Measurements from ENCODE around the gene TM4SF18.

Gene TM4SF18

DNA sequence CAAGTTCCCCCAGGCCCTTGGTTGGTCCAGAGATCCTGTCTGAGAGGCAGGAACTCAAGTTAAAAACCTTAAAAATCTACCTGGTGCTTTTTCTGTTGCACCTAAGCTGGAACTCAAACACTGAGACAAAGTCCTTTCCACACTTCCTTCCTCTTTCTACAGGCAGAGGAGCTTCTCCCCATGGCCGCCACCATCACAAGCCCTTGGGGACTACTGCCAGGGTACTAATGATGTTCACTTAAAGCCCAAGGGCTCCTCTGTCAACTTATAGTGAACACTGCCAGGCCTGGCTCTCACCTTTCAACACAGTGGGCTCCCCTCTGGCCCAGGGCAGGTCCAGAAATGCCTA, 26.0 kb downstream of the TM4SF18 start:
- WGBS, 2 experiments (ENCODE audit: insufficient coverage in 2 of 2) = 83 to 88% methylated on average over 1 of the region's 1 CpG
- Histone ChIP-seq H3K9me3 (ENCODE audit: control insufficient read depth, low read length) (peaks cover 5% of the 10 kb centered on the region), H3K4me1 (ENCODE audit: control insufficient read depth, insufficient read depth, low read length, poor library complexity, severe bottlenecking) (peaks cover 3% of the 10 kb centered on the region), H3K27ac (ENCODE audit: low read depth, low read length, severe bottlenecking) (no peak overlapping the region), H3K36me3 (ENCODE audit: control insufficient read depth, insufficient read depth, low read length) (no peaks in the 10 kb centered on the region), H3K4me3 (ENCODE audit: extremely low read depth, insufficient read depth, low read length, poor library complexity, severe bottlenecking) (no peak overlapping the region)

DNA sequence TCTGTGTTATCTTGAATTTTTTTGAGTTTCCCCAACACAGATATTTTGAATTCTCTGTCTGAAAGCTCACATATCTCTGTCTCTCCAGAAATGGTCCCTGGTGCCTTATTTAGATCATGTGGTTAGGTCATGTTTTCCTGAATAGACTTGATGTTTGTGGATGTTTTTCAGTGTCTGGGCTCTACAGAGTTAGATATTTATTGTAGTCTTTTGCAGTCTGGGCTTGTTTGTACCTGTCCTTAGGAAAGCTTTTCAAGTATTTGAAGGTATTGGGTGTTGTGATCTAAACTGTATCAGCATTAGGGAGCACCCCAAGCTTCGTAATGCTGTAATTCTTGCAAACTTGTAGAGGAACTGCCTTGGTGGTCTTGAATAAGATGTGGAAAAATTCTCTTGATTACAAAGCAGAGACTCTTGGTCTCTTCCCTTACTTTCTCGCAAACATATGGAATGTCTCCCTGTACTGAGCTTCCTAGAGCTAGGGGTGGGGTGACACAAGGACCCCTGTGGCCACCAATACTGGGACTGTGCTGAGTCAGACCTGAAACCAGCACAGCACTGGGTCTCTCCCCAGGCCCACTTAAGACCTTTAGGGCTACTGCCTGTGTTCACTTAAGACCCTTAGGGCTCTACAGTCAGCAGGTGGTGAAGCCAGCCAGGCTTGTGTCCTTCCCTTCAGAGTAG, 26.5 kb downstream of the TM4SF18 start:
- Histone ChIP-seq H3K4me3 (ENCODE audit: extremely low read depth, insufficient read depth, low read length, poor library complexity, severe bottlenecking) (no peak overlapping the region), H3K4me1 (ENCODE audit: control insufficient read depth, insufficient read depth, low read length, poor library complexity, severe bottlenecking) (peaks cover 3% of the 10 kb centered on the region), H3K36me3 (ENCODE audit: control insufficient read depth, insufficient read depth, low read length) (no peaks in the 10 kb centered on the region), H3K9me3 (ENCODE audit: control insufficient read depth, low read length) (peaks cover 5% of the 10 kb centered on the region), H3K27ac (ENCODE audit: low read depth, low read length, severe bottlenecking) (no peak overlapping the region)
- 100% methylated on average over 1 of the region's 2 CpGs; no CpG with 5 or more reads in 1 of the 2 experiments for WGBS, 2 experiments (ENCODE audit: insufficient coverage in 2 of 2)

DNA sequence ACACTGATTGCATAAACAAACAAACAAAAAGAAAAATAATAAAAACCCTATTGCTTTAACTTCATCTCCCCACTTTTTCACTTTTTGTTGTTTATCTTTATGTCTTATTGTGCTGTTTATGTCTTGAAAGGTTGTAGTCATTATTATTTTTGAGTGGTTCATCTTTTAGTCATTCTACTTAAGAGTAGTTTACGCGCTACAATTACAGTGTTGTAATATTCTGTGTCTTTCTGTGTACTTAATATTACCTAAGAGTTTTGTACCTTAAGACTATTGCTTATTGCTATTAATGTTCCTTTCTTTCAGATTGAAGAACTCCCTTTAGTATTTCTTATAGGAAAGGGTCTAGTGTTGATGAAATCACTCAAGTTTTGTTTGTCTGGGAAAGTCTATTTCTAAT, 28.1 kb downstream of the TM4SF18 start:
- Histone ChIP-seq H3K36me3 (ENCODE audit: control insufficient read depth, insufficient read depth, low read length) (no peaks in the 10 kb centered on the region), H3K9me3 (ENCODE audit: control insufficient read depth, low read length) (peaks cover 5% of the 10 kb centered on the region), H3K4me1 (ENCODE audit: control insufficient read depth, insufficient read depth, low read length, poor library complexity, severe bottlenecking) (peaks cover 7% of the 10 kb centered on the region), H3K4me3 (ENCODE audit: extremely low read depth, insufficient read depth, low read length, poor library complexity, severe bottlenecking) (no peak overlapping the region), H3K27ac (ENCODE audit: low read depth, low read length, severe bottlenecking) (no peak overlapping the region)
- WGBS, 2 experiments (ENCODE audit: insufficient coverage in 2 of 2) = no CpG with 5 or more reads among the region's 2 CpGs

DNA sequence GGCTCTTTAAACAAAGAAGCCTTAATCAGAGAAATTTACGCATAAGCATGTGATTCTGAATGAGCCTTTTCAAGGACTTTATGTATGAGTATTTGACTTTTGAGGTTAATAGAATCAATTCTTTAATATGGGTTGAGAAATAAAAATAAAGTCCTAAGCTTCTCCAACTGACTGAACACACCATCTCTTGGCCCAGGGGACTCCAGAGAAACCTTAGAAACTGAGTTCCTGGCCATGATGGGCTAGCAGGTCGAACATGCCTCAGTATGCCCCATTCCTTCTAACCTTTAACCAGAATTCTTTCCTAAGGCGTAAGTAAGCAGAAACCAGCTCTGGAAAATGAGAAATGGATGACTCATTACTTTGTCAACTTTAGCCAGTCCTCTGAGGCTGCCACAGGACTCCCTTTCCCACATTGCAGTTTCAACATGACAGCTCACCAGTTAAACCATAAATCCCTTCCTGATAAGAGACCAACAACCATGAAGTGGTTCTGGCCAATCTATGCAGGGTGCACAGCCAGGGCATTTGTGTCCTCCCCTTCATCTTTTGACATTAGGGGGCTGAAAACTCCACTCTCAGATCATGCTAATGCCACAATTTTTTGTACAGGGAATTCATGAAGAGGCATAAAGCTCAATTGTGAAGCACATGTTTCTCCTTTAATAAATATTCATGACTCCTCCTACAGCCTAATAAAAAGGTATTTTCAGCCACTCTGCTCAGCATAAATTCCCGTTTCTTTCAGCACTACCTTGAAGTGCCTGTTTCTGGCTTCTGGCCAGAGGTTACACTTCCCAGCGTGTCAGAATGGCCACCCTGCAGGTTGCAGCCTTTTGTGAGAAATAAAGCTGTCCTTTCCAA, 33.3 kb downstream of the TM4SF18 start:
- no peak overlapping the region for H3K4me3 ChIP-seq (ENCODE audit: extremely low read depth, insufficient read depth, low read length, poor library complexity, severe bottlenecking)
- whole genome bisulfite sequencing, 2 experiments (ENCODE audit: insufficient coverage in 2 of 2) = 38 to 77% methylated on average over 1 to 5 of the region's 5 CpGs
- peaks cover 6% of the 10 kb centered on the region for H3K9me3 ChIP-seq (ENCODE audit: control insufficient read depth, low read length)
- no peaks in the 10 kb centered on the region for H3K36me3 ChIP-seq (ENCODE audit: control insufficient read depth, insufficient read depth, low read length)
- H3K4me1 ChIP-seq (ENCODE audit: control insufficient read depth, insufficient read depth, low read length, poor library complexity, severe bottlenecking) = peaks cover 18% of the 10 kb centered on the region
- H3K27ac ChIP-seq (ENCODE audit: low read depth, low read length, severe bottlenecking) = peak overlapping the region; percentile 91

DNA sequence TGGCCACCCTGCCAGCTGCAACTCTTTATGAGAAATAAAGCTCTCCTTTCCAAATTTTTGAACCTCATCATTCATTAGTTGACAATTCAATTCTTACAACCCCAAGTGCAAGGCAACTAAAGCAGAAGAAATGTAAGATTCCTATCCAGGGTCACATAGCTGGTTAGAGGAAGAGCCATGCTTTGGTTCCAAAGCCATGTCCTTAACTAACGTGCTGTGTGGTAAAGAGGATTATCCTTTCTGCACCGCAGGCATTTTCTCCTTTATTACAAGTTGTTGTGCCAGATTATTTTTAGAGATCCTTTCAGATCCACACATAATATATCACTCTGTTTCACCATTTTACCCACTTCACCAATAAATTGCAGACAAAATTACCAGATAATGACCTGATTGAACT, 36.5 kb downstream of the TM4SF18 start:
- 93% methylated on average over 2 of the region's 2 CpGs; no CpG with 5 or more reads in 1 of the 2 experiments for WGBS, 2 experiments (ENCODE audit: insufficient coverage in 2 of 2)
- Histone ChIP-seq H3K4me3 (ENCODE audit: extremely low read depth, insufficient read depth, low read length, poor library complexity, severe bottlenecking) (no peak overlapping the region), H3K36me3 (ENCODE audit: control insufficient read depth, insufficient read depth, low read length) (no peaks in the 10 kb centered on the region), H3K27ac (ENCODE audit: low read depth, low read length, severe bottlenecking) (no peak overlapping the region), H3K4me1 (ENCODE audit: control insufficient read depth, insufficient read depth, low read length, poor library complexity, severe bottlenecking) (peaks cover 18% of the 10 kb centered on the region), H3K9me3 (ENCODE audit: control insufficient read depth, low read length) (peaks cover 12% of the 10 kb centered on the region)

DNA sequence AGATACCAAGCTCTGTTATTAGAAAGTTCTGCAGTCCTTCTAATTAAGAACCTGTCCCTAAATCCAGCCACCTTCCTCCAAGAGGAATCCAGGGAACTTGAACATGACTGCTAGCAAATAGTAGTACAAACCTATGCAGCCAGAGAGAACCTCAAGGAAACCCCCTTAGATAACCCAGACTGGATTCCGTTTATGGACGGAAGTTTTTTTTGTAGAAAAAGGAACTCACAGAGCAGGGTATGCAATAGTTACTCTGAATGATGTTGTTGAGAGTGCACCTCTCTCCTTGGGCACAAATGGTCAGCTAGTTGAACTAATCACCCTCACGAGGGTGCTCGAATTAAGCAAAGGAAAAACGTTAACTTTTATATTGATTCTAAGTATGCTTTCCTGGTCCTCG, 40.8 kb downstream of the TM4SF18 start:
- H3K4me1 ChIP-seq (ENCODE audit: control insufficient read depth, insufficient read depth, low read length, poor library complexity, severe bottlenecking) = no peaks in the 10 kb centered on the region
- no peak overlapping the region for H3K27ac ChIP-seq (ENCODE audit: low read depth, low read length, severe bottlenecking)
- peaks cover 12% of the 10 kb centered on the region for H3K9me3 ChIP-seq (ENCODE audit: control insufficient read depth, low read length)
- H3K36me3 ChIP-seq (ENCODE audit: control insufficient read depth, insufficient read depth, low read length) = no peaks in the 10 kb centered on the region
- no peak overlapping the region for H3K4me3 ChIP-seq (ENCODE audit: extremely low read depth, insufficient read depth, low read length, poor library complexity, severe bottlenecking)
- 88 to 100% methylated on average over 3 to 4 of the region's 6 CpGs for WGBS, 2 experiments (ENCODE audit: insufficient coverage in 2 of 2)

DNA sequence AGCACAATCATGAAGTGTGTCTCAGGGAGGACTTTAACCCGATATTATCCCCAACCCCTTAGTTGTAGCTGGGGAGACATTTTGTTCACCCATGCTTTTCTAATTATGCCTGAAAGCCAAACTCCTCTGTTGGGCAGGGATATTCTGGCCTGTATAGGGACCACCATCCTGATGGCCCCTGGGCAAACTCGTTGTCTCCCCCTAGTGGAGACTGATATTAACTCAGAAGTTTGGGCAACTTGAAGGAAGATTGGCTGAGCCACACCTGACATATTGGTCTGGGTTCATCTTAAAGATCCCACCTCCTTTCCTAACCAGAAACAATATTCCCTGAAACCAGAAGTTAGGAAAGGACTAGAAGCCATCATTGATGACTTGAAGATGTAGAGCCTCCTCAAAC, 42.3 kb downstream of the TM4SF18 start:
- Histone ChIP-seq H3K27ac (ENCODE audit: low read depth, low read length, severe bottlenecking) (no peak overlapping the region), H3K4me3 (ENCODE audit: extremely low read depth, insufficient read depth, low read length, poor library complexity, severe bottlenecking) (no peak overlapping the region), H3K4me1 (ENCODE audit: control insufficient read depth, insufficient read depth, low read length, poor library complexity, severe bottlenecking) (no peaks in the 10 kb centered on the region), H3K36me3 (ENCODE audit: control insufficient read depth, insufficient read depth, low read length) (no peaks in the 10 kb centered on the region), H3K9me3 (ENCODE audit: control insufficient read depth, low read length) (peaks cover 9% of the 10 kb centered on the region)
- WGBS, 2 experiments (ENCODE audit: insufficient coverage in 2 of 2) = 30 to 75% methylated on average over 1 to 2 of the region's 2 CpGs

DNA sequence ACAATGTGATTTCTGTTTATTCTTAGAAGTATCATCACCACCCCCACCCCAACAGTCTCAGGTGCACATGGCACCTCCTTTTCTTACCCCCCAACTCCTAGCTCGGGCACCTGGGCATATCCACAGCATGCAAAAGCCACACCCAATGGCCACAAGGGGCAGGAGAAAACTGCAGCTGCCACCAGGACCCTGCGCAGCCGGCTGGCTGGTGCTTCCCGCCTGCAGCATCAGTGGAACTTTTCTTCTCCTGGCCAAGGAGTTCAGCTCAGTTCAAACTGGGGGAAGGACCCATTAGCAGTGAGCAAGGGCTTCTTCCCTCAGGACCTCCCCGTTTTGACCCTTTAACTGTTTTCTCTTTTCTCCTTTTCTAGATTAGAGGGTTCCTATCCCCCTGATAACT, 44.8 kb downstream of the TM4SF18 start:
- WGBS, 2 experiments (ENCODE audit: insufficient coverage in 2 of 2) = 82 to 86% methylated on average over 4 to 5 of the region's 5 CpGs
- Histone ChIP-seq H3K36me3 (ENCODE audit: control insufficient read depth, insufficient read depth, low read length) (no peaks in the 10 kb centered on the region), H3K4me1 (ENCODE audit: control insufficient read depth, insufficient read depth, low read length, poor library complexity, severe bottlenecking) (no peaks in the 10 kb centered on the region)

DNA sequence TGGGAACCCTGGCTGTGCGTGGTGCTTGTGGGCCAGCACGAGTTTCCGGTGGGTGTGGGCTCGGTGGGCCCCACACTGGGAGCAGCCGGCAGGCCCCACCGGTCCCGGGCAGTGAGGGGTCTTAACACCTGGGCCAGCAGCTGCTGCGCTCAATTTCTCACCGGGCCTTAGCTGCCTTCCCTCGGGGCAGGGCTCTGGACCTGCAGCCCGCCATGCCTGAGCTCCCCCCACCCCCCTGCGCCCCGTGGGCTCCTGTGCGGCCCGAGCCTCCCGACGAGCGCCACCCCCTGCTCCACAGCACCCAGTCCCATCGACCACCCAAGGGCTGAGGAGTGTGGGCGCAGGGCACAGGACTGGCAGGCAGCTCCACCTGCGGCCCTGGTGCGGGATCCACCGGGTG, 49.4 kb downstream of the TM4SF18 start:
- 94 to 95% methylated on average over 7 to 13 of the region's 23 CpGs for WGBS, 2 experiments (ENCODE audit: insufficient coverage in 2 of 2)
- Histone ChIP-seq H3K36me3 (ENCODE audit: control insufficient read depth, insufficient read depth, low read length) (no peaks in the 10 kb centered on the region), H3K4me3 (ENCODE audit: extremely low read depth, insufficient read depth, low read length, poor library complexity, severe bottlenecking) (no peak overlapping the region), H3K4me1 (ENCODE audit: control insufficient read depth, insufficient read depth, low read length, poor library complexity, severe bottlenecking) (peaks cover 3% of the 10 kb centered on the region), H3K27ac (ENCODE audit: low read depth, low read length, severe bottlenecking) (no peak overlapping the region), H3K9me3 (ENCODE audit: control insufficient read depth, low read length) (no peaks in the 10 kb centered on the region)

More for the DNA sequence above, 44.8 kb downstream of the TM4SF18 start:
- H3K4me3 ChIP-seq (ENCODE audit: extremely low read depth, insufficient read depth, low read length, poor library complexity, severe bottlenecking) = no peak overlapping the region
- no peaks in the 10 kb centered on the region for H3K9me3 ChIP-seq (ENCODE audit: control insufficient read depth, low read length)
- no peak overlapping the region for H3K27ac ChIP-seq (ENCODE audit: low read depth, low read length, severe bottlenecking)

DNA sequence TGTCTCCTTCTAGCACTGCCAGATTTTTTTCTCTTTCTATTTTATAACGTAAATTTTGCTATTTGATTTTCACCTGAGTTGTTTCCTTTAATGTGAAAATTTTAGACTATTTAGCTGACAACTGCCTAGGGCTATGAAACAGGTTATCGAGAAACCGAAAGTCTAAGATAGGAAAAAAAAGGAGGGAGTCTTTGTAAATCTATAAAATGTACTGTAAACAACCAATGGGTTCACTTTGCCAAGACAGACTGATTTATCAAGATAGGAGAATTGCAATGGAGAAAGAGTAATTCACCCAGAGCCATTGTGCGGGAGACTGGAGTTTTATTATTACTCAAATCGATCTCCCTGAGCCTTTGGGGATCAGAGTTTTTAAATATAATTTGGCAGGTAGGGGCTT, 50.0 kb downstream of the TM4SF18 start:
- 73 to 83% methylated on average over 3 of the region's 5 CpGs for WGBS, 2 experiments (ENCODE audit: insufficient coverage in 2 of 2)

DNA sequence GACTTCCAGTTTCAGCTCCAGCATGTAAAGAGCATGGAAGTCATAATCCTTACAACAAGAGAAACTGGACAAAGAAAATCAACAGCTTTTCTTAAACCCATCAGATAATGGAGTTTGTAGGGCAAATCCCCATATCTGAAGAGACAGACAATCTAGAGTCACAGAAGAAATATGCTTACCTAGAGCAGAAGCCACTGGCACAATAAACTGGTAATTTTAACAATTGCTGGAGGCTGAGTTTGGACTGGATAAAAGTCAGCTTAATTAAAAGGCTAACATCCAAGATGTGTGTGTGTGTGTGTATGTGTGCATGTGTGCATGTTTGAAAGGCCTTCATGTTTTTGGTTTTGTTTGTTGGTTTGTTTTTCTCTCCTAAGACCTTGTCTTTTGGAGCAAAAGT, 50.6 kb downstream of the TM4SF18 start:
- H3K27ac ChIP-seq (ENCODE audit: low read depth, low read length, severe bottlenecking) = no peak overlapping the region
- H3K9me3 ChIP-seq (ENCODE audit: control insufficient read depth, low read length) = no peaks in the 10 kb centered on the region
- peaks cover 9% of the 10 kb centered on the region for H3K4me1 ChIP-seq (ENCODE audit: control insufficient read depth, insufficient read depth, low read length, poor library complexity, severe bottlenecking)
- no peak overlapping the region for H3K4me3 ChIP-seq (ENCODE audit: extremely low read depth, insufficient read depth, low read length, poor library complexity, severe bottlenecking)
- H3K36me3 ChIP-seq (ENCODE audit: control insufficient read depth, insufficient read depth, low read length) = no peaks in the 10 kb centered on the region

More for the DNA sequence above, 50.0 kb downstream of the TM4SF18 start:
- no peaks in the 10 kb centered on the region for H3K9me3 ChIP-seq (ENCODE audit: control insufficient read depth, low read length)
- H3K4me1 ChIP-seq (ENCODE audit: control insufficient read depth, insufficient read depth, low read length, poor library complexity, severe bottlenecking) = peaks cover 9% of the 10 kb centered on the region
- H3K36me3 ChIP-seq (ENCODE audit: control insufficient read depth, insufficient read depth, low read length) = no peaks in the 10 kb centered on the region
- no peak overlapping the region for H3K27ac ChIP-seq (ENCODE audit: low read depth, low read length, severe bottlenecking)
- no peak overlapping the region for H3K4me3 ChIP-seq (ENCODE audit: extremely low read depth, insufficient read depth, low read length, poor library complexity, severe bottlenecking)

All from mesodermal cell (in vitro differentiated cells).